ENCODE results near the gene PCED1B.
"Not testable (repeated sequence)": the region's sequence is repeated elsewhere in the genome, so short reads cannot be mapped to it uniquely, and the experiment has no call there.

PCED1B gene

DNA sequence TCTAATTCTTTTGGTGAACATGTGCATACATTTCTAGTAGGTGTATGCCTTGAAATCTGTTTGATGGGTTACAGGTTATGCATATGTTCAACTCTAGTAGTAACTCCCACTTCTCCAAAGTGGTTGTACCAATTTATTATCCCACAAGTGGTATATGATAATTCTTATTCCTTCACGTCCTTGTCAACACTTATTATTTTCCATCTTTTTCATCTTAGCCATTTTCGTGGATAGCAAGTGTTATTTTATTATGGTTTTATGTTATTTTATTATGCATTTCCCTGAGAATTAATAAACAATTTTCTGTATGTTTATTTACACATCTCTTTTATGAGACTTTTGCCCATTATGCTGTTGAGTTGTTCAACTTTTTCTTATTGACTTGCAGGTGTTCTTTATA lies 11.6 kb downstream of the PCED1B start:
- DNase-seq, result no peak

DNA sequence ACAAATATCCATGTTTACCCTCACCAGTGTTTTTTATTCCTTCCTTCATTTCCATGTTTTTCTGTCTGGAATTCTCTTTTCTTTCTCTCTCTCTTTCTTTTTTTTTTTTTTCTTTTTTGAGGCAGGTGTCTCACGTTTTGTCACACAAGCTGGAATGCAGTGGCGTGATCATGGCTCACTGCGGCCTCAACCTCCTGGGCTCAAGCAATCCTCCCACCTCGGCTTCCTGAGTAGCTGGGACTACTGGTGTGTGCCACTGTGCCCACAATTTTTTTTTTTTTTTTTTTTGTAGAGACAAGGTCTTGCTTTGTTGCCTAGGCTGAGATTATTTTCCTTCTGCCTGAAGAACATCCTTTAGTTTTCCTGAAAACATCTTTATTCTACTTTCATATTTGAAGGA lies 15.4 kb downstream of the PCED1B start:
- no peak for DNase-seq

DNA sequence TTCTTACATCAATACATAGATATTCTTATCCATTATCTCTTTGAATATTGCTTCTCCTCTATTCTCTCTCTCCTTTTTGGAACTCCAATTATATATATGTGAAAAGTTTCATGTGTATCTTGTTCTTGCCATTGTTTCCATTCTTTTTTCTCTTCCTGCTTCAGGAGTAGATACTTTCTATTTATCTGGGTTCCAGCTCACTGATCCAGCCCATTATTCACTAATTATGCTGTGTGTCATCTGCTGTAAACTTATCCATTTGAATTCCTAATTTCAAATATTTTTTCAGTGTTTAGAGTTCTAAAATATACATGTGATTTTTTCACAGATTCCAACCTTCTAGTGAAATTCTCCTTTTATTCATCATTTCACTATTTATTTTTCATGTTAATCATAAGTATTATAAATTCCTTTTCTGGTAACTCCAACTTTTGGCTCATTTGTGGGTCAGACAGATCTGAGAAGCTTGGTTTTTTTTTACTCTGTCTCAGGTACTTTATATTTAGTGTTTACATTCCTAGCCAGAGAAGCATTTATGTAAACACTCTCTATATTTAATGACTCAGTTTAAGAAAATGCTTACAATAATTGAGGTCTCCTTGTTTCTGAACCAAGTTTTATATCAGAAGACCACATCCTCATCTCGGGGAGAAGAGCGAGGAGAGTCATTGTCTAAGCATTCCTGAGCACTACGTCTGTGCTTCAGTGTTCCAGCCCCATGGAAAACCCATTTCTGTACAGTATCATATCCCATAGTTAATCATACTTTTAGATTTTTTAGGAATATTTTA lies 16.2 kb downstream of the PCED1B start:
- DNase-seq, result no peak

GRCh38 chr12:47097276-47097896 lies 18.0 kb downstream of the PCED1B start:
- DNase-seq, result no peak

DNA sequence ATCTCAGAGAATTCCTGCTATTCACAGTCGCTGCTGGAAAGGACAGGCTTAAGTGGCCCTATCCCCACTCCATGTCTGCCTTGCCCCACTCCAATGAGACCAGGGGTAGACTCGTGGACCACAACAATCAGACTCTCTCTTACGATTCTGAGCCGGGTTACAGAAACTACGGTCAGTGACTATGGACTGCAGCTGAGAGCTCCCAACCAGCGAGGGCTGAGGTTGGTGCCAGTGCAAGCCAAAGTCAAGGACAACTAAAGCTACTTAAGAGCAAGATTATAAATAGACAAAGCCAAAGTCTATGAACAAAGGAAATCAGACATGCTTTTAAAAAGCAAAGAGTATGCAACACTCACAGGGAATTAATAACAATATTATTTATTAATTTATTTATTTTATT lies 18.7 kb downstream of the PCED1B start:
- no peak for DNase-seq

- DNase-seq, result no peak
Observed at GRCh38 chr12:47099610-47100009, 20.2 kb downstream of the PCED1B start.

GRCh38 chr12:47100160-47100559 lies 20.7 kb downstream of the PCED1B start:
- no peak for DNase-seq

GRCh38 chr12:47102406-47102805 lies 23.0 kb downstream of the PCED1B start:
- DNase-seq, result no peak

GRCh38 chr12:47102845-47103651 lies 23.6 kb downstream of the PCED1B start:
- no peak for DNase-seq

- DNase-seq, result no peak
Observed at GRCh38 chr12:47105914-47106674, 26.7 kb downstream of the PCED1B start.

DNA sequence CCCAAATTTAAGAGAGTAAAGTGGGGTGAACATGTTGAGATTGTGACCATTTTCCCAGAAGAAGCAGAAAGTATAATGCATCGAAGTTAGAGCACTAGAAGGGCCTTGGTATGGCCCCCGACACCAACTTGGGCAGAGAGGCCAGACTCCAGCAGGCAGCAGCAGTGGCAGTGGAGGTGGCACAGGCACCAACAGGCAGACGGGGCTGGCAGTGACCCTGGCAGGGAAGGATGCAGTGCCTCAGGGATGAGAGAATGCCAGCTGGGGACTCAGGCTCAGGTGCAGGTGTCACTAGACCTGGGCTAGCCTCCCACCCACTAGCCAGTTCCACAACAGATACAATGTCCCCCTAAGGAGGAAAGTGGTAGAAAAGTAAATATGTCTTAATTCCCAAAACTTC lies 28.0 kb downstream of the PCED1B start:
- DNase-seq, result no peak

GRCh38 chr12:47107926-47108325 lies 28.5 kb downstream of the PCED1B start:
- no peak for DNase-seq

DNA sequence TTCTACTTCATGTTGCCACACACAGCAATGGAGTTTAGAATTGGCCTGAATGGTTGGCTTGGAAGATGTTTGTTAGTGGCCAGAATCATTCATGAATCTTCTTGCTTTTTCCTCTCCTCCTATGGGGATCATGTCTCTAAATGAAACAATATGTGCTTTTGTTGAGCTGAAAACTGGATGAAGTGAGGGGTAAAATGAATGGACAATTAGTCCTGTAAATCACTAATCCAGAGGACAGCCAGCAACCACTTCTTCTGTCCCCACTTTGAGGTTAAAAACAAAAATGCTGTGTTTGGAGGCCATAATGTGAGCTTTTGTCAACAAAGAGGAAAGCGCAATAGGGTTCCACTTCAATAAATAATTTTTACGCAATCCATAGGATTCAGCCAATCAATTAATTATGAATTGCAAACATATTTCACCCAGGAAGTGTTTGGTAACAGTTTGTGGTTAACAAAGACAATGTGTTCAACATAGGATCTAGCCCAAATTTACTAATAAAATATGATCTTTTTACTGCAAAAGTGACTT lies 30.7 kb downstream of the PCED1B start:
- no peak for DNase-seq

GRCh38 chr12:47110718-47111391 lies 31.4 kb downstream of the PCED1B start:
- no peak for DNase-seq

DNA sequence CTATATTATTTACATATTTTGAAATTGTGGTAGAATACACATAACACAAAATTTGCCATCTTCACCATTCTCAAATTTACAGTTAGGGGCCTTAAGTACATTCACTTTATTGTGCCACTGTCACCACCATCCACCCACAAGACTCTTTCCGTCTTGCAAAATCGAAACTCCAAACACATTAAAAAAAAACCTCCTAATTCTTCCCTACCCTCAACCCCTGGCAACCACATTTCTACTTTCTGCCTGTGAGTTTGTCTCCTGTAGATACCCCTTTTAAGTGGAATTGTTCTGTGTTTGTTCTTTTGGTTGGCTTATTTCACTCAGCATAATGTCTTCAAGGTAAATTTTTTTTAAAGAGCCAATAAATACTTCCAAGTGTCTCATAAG lies 32.0 kb downstream of the PCED1B start:
- DNase-seq, result no peak

GRCh38 chr12:47111854-47112253 lies 32.4 kb downstream of the PCED1B start:
- no peak for DNase-seq

- DNase-seq, result no peak
Observed at GRCh38 chr12:47112679-47113078, 33.3 kb downstream of the PCED1B start.

DNA sequence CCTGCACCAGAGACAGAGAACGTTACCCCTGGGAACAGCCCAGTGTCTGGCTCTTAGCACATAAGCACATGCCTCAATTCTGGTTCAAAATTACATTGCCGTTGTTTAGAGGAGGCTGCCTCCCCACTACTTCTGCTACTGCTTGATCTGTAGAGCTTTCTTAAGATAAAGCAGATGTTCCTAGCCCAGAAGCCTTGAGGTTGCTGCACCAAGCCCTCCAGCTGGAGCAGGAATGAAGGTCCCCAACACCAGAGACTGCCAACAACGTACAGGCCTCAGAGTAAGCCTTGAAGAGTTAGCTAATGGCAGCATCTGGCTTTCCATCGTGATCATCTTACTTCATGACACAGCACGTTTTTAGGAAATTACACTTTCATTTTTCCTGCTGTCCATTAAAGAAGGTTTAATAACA lies 35.1 kb downstream of the PCED1B start:
- DNase-seq, result no peak

DNA sequence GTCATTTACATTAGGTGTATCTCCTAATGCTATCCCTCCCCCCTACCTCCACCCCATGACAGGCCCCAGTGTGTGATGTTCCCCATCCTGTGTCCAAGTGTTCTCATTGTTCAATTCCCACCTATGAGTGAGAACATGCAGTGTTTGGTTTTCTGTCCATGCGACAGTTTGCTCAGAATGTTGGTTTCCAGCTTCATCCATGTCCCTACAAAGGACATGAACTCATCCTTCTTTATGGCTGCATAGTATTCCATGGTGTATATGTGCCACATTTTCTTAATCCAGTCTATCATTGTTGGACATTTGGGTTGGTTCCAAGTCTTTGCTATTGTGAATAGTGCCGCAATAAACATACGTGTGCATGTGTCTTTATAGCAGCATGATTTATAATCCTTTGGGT lies 37.9 kb downstream of the PCED1B start:
- DNase-seq, result not testable (repeated sequence)

DNA sequence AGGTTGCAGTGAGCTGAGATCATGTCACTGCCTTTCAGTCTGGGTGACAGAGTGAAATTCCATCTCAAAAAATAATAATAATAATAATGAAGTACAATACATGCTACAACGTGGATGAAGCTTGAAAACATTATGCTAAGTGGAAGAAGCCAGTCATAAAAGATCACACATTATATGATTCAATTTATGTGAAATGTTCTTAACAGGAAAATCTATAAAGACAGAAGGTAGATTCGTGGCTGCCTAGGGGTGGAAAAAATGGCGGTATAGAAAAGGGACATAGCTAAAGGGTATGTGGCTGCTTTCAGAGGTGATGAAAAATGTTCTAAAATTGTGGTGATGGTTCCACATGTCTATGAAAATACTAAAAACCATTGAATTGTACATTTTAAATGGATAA lies 41.3 kb downstream of the PCED1B start:
- no peak for DNase-seq

- no peak for DNase-seq
Observed at GRCh38 chr12:47121146-47121545, 41.7 kb downstream of the PCED1B start.

- DNase-seq, result no peak
Observed at GRCh38 chr12:47122602-47123001, 43.2 kb downstream of the PCED1B start.

Measured in AML-193 (cell line).